IPS-NIHi7 (cell line): ENCODE data around the gene CDKN2AIP.
A peak's percentile ranks its signal among the peaks of the same experiment; 100 is the strongest.
"Not testable (repeated sequence)": the region's sequence is repeated elsewhere in the genome, so short reads cannot be mapped to it uniquely, and the experiment has no call there.

ENCODE experiments used
- DNase-seq: peaks from one replicate; pipeline ENCODE4 v3.0.0; 2012; ENCODE audit warnings: mixed read lengths; ENCODE audit errors: extremely low spot score

The CDKN2AIP gene

DNA sequence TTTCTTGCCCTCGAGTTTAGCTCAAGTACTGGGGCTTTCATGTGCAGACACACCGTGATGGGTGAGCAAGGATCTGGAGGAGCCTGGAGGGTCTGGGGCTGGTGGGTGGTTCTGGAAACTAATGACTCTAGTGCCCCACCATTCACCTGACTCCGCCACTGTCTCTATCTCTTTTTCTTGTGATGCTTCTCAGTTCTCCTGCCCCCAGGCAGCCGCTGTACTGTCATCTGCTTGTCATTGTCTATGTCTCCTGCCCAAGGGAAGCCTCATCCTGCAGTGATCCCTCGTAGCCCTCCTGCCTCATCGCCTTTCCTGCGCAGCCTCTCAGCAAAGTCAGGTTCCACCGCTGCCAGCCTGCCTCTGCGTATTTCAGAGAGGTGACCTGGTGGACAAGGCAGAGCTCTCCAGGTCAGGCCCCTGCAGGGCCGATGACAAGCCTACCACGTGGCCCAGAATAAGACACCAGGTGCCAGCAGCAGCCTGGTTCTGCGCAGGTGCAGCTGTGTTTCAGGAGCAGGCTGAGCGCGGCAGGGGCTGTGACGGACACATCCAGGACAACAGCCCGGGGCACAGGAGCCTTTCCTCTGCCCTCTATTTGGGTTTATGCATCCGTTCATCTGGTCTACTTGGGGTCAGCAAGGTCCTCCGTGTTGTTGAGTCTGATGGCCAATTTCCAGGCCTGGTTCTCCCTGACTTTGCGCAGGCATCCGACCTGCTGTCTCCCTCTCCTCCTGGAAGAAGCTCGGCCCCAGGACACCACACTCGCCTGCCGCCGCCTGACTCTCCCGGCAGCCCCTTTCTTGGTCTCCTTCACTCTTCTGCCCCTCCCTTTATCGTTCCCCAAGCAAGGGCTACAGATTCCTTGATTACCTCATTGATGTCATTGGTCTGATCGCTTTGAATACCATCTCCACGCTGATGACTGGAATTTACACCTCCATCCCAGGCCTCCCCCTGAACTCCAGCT lies 30.9 kb upstream of the CDKN2AIP start:
- no peak for DNase-seq

DNA sequence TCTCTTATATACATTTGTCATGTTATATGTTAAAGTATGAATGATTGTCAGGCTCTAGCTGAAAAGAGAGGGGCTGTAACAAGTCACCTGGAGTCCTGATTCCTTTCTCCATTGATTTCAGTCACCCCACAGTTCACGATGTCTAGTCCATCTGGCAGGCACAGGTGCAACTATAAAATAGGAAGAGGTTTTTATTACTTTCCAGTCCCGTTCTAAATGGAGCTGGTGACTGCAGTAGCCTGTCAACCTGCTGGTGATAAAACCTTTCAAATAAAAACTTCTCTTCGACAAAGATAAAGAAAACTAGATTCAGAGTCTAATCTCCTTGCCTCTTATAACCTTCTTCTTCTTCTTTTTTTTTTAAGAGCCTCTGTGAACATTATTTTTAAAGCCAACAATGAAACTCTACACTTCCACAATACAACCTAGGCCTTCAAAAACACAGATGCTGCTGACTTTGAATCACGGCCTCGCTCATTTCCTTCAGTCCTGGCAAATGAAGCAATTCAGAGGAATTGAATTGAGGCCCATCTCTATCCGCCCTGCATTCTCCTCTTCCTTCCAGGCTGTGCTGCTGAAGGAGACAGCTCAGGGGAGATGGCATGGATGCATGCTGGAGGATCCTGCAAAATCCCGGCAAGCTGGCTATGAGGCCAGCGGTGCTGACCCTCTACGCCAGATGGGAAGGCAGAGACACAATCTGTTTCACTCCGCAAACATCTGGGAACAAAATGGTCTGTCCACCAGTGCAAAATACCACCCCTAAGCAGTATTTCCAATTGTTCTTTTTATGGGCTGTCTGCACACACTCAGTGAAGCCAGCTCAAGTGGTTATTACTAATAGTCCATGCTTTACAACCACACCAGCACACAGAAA lies 27.3 kb upstream of the CDKN2AIP start:
- no peak for DNase-seq

DNA sequence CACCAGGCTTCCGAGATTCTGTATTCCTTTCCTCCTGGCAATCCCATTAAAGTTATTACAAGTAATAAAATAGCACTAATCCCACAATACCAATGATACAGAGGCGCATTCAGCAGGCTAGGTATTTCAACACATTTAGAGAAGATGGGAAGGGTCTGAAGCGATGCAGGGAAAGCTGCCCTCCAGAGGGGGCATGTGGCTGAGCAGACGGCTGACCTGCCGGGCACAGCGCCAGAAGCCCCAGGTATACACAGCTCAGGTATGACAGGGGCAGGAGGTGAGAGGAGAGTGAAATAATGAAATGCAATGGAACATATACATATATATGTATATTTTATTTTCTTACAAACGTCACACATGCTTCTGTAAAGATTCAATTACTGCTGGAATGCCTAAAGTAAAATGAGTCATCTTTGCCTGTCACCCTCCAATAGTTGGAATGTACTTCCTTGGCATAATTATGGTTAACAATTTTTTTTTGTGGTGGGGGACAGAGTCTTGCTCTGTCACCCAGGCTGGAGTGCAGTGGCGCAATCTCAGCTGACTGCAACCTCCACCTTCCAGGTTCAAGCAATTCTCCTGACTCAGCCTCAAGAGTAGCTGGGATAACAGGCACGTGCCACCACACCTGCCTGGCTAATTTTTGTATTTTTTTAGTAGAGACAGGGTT lies 21.3 kb upstream of the CDKN2AIP start:
- no peak for DNase-seq

DNA sequence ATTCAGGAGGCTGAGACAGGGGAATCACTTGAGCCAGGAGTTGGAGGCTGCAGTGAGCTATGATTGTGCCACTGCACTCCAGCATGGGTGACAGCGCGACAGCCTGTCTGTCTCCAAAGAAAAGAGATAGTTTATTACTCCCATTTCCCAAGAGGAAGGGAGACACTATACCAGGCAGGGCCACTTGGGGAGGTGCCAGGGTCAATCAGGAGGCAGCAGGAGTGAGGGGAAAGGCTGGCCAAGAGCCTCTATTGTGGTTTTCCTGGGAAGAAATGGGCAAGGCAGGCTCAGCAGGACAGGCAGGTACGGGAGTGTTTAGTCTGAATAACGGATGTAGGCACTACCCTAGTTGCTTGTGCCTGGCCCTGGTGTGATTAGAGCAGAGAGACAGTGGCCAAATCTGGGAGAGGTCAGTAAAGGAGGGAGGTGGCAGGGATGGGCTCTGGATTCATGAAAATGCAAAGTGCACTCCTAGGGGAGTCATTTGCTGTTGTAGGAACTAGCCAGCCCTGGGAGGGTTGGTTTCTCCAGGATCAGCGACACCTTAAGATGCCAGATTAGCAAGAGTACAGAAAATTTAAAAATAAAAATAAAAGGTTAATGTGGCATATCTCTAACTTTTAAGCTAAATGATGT lies 20.2 kb upstream of the CDKN2AIP start:
- DNase-seq: no peak

DNA sequence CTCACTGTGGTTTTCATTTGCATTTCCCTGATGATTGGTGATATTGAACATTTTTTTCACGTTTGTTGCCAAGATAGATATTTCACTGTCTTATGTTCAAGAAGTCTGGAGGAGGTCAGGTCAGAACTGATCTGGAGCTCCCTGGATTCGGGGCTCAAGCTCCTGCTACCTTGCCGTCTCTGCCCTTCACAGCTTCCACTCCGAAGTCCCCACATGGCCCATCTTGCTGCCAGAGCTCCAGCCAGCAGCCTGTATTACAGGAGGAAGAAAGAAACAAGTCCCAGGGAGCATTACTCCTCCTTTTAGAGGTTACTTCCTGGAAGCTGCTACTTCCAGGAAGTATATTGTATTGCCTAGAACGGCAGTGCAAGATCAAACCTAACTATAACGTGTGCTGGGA lies 17.9 kb upstream of the CDKN2AIP start:
- DNase-seq: no peak

DNA sequence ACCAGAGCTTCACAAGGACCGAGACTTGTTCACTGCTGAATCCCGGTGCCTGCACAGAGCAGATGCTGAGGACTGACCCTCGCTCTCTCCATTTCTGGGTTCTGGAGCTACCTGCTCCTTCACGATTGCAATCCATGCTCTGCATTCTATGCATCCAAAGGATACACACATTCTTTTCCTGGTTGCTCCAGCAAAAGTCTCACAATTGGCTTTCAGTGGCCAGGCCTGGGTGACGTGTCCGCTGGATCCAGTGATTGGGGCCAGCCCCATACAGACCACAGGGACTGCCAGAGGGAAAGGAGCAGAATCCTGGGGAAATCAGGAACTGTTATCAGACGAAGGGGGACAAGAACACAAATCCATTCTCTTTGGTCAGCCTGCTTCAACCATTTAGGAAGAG lies 14.9 kb upstream of the CDKN2AIP start:
- no peak for DNase-seq

DNA sequence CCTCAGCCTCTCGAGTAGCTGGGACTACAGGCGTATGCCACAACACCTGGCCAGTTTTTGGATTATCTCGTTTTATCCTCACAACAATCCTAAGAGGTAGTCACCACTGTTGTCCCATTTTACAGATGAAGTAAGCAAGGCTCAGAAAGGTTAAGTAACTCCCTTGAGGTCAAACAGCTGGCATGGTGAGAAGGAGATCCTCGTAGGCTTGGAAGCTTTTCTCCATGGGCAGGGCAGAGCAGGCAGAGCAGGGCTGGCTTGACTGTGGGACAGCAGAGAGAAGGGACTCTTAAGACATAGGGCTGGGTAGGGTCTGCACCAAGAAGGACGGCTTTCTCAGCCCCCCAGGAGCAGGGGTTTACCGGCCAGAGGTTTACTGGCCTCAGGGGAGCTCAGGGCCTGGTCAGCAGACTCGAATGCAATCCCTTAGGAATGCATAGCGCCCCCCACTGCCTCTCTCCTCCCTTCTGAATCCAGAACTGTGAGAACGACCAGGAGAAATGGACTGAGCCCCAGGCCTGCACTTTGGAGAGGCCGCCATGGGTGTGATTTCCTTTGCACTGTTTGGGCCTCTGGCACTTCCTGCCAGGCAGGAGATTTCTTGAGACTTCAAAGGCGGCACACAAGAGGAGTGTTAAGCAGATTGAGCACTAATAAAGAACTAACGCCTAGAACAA lies 14.0 kb upstream of the CDKN2AIP start:
- DNase-seq: peak; percentile 64

DNA sequence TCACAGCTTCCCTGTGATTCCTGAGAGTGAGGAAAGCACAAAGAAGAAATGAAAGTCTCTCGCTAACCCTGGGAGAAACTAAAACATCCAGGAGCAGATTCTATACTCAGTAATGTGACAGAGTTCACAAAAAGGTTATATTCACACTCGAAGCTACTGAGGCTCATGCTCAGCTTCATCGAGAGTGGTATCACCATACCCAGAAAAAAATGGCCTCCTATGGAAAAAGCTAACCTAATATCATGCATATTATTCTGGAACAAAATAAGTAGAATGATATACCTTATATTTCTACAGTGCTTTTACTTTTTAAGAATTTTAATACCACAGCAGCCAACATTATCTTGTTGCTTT lies 13.5 kb upstream of the CDKN2AIP start:
- no peak for DNase-seq

DNA sequence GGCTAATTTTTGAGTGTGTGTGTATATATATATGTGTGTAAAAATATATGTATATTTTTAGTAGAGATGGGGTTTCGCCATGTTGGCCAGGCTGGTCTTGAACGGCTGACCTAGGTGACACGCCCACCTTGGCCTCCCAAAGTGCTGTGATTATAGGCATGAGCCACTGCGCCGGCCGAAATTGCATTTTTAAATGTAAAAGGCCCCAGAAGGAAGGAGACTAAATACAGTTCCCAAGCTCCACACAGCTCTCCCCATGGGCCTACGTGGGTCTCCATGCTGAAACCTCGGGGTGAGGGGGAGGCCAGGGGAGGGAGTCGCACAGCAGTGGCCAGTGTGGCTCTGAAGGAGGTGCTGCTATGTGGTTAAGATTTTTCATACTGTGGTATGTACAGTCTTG lies 12.8 kb upstream of the CDKN2AIP start:
- no peak for DNase-seq

DNA sequence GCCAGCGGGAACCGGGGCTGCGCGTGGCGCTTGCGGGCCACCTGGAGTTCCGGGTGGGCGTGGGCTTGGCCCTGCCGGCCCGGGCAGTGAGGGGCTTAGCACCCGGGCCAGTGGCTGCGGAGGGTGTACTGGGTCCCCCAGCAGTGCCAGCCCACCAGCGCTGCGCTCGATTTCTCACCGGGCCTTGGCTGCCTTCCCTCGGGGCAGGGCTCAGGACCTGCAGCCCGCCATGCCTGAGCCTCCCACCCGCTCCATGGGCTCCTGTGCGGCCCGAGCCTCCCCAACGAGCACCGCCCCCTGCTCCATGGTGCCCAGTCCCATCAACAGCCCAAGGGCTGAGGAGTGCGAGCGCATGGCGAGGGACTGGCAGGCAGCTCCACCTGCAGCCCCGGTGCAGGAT lies 11.3 kb upstream of the CDKN2AIP start:
- DNase-seq: not testable (repeated sequence)

DNA sequence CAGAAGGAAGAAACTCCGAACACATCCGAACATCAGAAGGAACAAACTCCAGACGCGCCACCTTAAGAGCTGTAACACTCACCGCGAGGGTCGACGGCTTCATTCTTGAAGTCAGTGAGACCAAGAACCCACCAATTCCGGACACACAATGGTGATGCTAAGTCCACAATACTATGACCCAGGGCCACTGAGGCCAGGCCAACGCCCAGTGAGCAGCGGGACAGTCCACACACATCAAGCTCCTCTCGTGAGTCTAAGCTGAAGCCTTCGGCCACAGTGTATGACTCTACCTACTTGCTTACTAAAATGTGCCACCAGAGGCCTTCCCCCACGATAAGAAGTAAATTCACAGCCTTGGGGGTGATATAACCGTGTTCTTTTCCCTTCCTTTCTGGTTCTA lies 10.2 kb upstream of the CDKN2AIP start:
- DNase-seq: no peak

DNA sequence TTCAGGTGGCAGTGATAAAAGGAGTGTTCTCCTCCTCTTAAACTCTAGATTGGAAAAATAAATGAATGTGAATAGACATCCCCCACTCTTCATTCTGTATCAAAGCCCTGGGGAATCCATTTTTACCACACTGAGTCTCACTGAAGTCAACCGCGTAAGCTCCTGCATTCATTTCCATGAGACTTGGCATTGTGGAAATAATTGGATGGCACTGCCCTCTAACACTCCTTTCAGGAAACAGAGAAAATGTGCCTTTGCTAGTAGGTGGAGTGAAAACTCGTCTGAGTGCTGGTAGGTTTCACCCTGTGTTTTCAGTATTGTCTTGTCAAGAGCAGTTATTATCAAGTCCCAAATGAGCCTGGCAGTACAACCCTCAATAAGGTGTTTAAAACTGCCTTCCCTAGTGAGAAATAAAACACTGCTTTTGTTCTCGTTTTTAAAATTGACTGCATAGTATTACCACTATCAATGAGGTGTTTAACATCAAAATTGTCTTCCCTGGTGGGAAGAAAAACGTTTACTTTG lies 9.7 kb upstream of the CDKN2AIP start:
- no peak for DNase-seq

DNA sequence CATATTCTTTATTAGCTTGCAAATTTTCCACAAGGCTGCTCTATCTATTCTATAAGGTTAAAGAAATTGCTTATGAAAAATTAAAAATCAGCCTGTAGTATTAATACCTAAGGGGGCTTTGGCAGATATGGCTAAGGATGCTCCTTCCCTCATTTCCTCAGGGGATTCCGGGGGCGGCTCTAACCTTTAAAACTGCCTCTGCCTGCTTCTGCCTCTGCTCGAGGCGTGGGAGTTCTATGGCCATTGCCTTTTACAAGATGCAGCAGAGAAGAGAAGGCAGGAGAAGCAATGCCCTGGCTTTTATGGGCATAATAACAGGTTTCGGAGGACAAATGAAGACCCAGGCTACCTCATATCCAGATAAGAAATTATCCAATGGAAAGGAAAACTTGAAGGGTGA lies 8.6 kb upstream of the CDKN2AIP start:
- DNase-seq: no peak

DNA sequence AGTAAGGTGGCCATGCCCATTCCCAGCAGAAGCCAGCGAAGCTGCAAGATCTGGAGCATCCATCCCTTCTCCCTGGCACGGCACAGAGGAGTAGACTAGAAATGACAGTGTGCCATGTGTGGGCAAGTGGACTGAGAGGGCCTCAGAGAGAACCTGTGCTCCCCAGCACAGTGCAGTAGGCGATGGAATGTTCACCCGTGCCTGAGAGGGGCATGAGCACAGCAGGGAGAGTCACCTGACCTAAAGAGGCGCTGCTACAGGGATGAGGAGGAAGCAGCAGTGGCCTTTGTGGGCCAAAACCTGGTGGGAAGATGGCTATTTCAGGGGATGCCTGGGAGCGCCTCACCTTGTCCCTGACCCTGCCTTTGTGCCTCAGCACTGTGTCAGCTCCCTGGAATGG lies 8.0 kb upstream of the CDKN2AIP start:
- DNase-seq: no peak

DNA sequence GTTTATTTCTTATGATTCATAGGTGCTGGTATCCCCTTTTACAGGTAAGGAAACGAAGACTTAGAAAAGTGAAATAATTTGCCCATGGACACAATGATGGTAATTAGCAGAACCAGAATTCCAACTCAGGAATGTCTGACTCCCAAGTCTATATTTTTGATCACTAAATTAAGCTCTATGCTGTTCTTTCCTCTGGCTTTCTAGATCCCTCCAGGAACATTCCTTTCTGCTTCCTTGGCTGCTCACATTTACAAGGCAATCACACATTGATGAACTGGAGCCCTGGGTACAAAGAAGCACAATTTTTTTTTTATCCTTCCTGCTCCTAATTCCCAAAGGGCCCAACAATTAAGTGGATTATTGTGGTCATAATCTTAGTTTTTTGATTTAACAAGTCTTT lies 7.0 kb upstream of the CDKN2AIP start:
- DNase-seq: no peak

DNA sequence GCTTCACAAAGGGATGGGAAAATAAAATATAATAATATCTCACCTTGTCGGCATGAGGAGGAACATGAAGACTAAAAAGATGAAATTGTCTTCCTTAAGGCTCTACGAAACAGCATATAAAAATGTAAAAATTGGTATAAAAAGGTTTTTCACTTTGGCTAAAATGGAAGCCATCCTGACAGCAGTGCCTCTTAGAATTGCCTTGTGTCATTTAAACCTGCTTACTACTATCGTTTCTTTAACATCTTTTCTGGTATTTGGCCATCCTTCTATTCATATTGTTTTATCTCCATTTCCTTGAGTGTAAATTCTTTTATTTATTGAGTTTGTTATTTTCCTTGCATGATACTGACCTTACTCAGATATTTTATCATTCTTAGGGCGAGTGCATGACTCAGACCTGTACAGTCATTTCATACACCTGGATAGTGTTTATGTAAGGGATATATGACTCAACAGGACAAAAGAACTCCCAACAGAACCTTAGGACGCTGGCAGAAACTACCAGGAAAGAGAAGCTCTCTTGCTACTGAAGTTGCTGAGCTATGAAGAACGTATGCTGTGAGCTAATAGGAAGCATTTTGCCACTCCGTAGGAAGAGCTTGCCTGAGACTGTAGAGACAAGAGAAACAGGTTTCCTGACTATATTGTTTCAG lies 5.8 kb upstream of the CDKN2AIP start:
- no peak for DNase-seq

DNA sequence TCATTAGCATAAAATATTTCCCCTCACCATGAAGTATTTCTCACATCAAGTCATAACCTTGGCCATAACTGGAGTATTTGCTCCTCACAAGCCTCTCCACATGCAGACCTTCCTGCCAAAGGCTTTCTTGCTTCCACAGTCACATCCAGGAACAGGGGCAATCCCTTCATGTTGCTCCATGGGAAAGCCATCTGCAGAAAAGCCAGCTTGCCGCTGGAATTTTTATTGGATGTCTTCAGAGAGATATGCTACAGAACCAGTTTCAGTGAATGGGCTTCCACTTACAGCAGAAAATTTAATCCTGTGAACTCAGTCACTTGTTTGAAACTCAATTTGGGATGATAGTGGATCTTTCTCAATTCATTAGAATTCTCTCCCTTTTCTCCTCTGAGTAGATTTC lies 3.2 kb upstream of the CDKN2AIP start:
- DNase-seq: no peak

DNA sequence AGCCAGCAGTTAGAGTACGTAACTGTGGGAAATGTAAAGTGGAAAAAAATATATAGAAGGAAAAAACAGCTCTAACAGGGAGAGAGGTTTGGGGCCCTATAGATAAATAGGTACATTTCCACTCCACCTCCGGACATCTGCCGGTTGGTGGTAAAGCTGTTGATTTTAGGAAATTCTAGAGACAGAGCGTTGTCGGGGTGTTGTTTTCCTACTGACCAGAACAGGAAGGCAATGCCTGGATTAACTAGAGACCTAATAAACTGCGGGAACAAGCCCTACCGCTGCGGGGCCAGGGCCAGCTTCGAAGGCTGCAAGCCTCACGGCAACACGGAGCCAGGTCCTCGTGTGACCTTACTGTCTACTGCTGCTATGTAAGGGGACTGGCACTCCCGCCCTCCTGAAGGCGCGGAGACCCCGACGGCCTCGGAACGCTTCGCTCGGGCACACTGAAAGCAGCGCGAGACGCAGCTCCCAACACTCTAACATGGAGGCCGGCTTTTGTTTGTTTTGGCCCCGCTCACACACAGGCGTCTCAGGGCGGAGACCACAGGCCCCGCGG lies 702 bp upstream of the CDKN2AIP start:
- DNase-seq: peak; percentile 55

DNA sequence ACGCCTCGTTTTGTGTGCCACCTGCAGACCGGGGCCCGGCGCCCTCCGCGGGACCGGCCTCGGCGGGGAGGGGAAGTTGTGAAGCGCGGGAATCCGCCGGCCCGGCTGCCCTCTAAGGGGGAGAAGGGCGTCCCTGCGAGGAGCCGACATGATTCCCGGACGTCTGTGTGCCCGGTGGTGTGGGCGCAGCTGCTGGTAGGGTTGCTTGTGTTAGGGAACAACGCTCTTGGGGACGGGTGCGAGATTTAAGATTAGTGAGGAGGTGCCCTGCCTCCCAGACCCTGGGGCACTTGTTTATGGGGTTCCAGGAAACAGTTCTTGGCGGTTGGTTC lies 627 bp downstream of the CDKN2AIP start:
- DNase-seq: peak; percentile 55

DNA sequence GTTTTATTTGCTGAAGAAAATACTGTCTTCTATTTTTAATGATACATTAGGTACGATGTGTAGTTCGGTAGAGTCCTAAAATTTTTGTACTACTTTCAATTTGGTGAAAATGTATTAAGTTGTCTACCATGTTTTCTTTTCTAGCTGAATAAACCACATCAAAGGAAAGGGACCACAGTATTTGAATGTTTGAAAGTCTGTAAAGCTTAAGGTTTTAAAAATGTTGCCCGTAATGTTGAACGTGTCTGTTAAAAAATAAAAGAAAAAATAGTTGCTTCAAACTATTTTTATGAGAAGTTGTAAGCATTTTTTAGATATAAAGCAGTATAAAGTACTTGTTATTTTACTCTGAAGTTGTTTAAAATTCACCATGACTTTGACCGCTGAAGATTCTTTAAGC lies 3.2 kb downstream of the CDKN2AIP start:
- DNase-seq: no peak
